ENCODE data around the gene TSPEAR.
"Not testable (repeated sequence)": the region's sequence is repeated elsewhere in the genome, so short reads cannot be mapped to it uniquely, and the experiment has no call there.

TSPEAR gene

DNA sequence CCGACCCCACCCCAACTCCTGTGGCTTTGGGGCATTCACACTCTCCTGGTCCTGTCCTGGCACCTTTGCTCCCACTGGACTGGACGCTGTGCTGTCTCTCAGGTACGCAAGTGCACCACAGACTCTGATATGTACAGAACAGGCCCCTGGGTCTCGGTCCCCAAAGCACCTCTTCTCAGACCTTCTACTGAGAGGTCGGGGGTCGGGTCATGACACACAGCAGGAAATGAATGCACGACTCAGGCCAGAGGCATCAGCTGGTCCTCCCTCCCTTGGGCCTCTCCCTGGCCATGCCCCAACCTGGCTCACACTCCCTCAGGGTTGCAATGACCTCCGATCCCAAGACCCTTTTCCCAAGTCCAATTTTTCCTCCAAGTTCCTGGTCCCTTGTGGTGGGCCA is 16.2 kb downstream of the TSPEAR start:
- TF ChIP-seq, protein P1, sequence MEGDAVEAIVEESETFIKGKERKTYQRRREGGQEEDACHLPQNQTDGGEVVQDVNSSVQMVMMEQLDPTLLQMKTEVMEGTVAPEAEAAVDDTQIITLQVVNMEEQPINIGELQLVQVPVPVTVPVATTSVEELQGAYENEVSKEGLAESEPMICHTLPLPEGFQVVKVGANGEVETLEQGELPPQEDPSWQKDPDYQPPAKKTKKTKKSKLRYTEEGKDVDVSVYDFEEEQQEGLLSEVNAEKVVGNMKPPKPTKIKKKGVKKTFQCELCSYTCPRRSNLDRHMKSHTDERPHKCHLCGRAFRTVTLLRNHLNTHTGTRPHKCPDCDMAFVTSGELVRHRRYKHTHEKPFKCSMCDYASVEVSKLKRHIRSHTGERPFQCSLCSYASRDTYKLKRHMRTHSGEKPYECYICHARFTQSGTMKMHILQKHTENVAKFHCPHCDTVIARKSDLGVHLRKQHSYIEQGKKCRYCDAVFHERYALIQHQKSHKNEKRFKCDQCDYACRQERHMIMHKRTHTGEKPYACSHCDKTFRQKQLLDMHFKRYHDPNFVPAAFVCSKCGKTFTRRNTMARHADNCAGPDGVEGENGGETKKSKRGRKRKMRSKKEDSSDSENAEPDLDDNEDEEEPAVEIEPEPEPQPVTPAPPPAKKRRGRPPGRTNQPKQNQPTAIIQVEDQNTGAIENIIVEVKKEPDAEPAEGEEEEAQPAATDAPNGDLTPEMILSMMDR (IDR thresholded peaks at IDR 0.05; ENCODE audit: low read depth, low read length, missing control alignments): no peak
- H3K4me3 ChIP-seq (replicated peaks; ENCODE audit: low read depth, low read length): no peak overlapping the region
- DNase-seq (ENCODE audit: extremely low read depth, low read depth): no peak

DNA sequence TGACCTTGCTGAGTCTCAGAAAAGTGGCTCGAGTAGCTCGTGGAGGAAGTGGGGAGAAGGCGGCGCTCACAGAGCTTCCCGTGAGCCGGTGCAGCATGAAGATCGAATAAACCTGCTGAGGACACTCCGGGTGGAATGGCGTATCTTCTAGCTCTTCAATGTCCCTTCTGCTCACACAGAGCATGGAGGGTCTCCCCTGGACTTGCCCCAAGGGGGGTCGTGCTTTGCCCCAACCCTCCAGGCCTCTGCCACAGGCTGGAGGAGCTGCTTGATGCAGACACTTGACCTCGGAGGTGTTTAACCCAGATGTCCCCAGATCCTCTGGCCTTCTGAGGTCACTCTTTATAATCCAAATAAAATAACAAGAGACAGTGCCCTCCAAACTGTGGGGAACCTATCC is 16.6 kb downstream of the TSPEAR start:
- H3K4me3 ChIP-seq (replicated peaks; ENCODE audit: low read depth, low read length): no peak overlapping the region
- TF ChIP-seq, protein P1 (IDR thresholded peaks at IDR 0.05; ENCODE audit: low read depth, low read length, missing control alignments): no peak
- DNase-seq (ENCODE audit: extremely low read depth, low read depth): no peak

DNA sequence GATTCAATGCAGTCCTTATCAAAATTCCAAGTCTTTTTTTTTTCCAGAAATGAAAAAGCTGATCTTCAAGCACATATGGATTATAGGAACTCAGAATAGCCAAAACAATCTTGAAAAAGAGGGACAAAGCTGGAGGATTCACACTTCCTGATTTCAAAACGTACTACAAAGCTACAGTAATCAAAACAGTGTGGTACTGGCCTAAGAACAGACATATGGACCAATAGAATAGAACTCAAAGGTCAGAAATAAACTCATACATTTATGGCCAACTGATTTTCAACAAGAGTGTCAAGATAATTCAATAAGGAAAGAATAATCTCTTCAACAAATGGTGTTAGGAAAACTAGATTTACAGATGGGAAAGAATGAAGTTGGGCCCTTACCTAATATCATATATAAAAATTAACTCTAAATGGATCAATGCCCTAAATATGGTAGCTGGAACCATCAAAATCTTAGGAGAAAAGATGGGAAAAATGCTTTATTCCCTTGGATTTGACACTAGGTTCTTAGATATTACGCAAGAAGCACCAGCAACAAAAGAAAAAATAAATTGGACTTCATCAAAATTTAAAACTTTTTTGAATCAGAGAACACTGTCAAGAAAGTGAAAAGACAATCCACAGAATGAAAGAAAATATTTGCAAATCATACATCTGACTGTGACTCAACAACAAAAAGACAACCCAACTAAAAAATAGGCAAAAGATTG is 18.4 kb downstream of the TSPEAR start:
- TF ChIP-seq, protein P1 (IDR thresholded peaks at IDR 0.05; ENCODE audit: low read depth, low read length, missing control alignments): no peak
- DNase-seq (ENCODE audit: extremely low read depth, low read depth): no peak
- no peak overlapping the region for H3K4me3 ChIP-seq (replicated peaks; ENCODE audit: low read depth, low read length)

DNA sequence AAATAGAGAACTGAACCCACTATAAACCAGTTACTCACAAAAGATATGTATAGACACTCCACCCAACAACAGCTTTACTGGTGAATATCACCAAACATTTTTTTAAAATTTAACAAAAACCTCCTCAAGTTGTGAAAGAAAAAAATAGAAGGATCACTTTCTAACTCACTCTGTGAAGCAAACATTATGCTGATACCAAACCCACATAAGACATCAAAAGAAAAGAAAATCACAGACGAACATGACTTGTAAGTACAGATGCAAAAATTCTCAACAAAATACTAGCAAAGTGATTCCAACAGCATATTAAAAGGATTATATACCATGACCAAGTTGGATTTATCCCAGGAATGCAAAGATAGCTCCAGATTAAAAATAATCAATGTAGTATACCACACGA is 19.7 kb downstream of the TSPEAR start:
- H3K4me3 ChIP-seq (replicated peaks; ENCODE audit: low read depth, low read length): no peak overlapping the region
- DNase-seq (ENCODE audit: extremely low read depth, low read depth): no peak
- TF ChIP-seq, protein P1 (IDR thresholded peaks at IDR 0.05; ENCODE audit: low read depth, low read length, missing control alignments): no peak

DNA sequence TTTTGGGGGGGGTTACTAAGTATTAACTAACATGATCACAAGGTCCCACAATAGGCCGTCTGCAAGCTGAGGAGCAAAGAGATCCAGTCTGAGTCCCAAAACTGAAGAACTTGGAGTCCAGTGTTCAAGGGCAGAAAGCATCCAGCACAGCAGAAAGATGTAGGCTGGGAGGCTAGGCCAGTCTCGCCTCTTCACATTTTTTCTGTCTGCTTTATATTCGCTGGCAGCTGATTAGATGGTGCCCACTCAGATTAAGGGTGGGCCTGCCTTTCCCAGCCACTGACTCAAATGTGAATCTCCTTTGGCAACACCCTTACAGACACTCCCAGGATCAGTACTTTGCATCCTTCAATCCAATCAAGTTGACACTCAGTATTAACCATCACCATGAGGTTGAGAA is 21.6 kb downstream of the TSPEAR start:
- not testable (repeated sequence) for H3K4me3 ChIP-seq (replicated peaks; ENCODE audit: low read depth, low read length); DNase-seq (ENCODE audit: extremely low read depth, low read depth)

DNA sequence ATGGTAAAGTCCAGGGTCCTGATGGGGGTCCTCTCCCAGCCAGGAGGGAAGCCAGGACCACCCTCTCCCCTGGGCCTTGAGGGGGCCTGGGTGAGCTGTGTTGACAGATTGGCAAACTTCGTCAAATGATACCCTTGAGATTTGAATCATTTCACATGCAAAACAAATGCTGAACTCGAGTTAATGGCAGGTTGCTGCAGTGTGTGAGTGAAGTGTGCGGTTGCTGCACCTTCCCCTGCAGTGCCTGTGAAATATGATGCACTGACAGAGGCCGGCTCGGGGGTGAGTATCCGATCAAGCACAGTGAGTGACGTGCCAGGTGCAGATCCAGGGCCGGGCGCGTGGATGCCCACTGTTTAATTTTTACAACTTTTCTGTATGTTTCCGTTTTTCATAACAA is 23.7 kb downstream of the TSPEAR start:
- H3K4me3 ChIP-seq (replicated peaks; ENCODE audit: low read depth, low read length): no peak overlapping the region
- no peak for DNase-seq (ENCODE audit: extremely low read depth, low read depth)
- TF ChIP-seq, protein P1 (IDR thresholded peaks at IDR 0.05; ENCODE audit: low read depth, low read length, missing control alignments): no peak

DNA sequence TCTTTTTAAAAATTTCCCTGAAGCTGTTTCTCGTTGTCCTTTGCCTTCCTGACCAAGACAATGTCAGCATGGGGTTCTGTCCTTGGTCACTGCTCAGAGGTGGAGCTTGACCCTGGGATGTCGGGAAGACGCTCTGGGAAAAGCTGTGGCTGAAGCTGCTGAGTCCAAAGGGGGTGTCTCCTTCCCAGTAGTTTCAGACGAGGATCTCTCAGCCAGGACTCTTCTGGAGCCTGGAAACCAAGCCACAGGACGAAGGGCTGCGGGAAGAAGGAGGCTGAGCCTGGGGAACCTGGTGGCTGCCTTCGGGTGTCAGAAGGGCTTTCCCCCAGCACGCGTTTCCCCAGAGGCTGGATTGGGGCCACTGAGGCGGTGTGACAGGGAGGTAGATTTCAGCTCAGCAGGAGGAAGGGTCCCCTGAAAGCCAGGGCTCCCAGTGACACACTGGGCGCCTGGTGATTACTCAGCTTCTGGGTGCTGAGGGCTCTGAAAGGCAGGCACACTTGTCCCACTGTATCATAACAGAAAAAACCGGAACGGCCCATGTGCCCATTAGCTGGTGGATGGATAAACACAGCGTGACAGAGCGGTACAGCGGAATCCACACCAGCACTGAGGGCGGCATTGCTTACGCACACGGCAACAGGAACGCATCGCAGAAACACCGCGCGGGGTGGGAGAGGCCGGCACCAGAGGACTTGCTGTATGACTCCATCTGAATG is 24.4 kb downstream of the TSPEAR start:
- TF ChIP-seq, protein P1 (IDR thresholded peaks at IDR 0.05; ENCODE audit: low read depth, low read length, missing control alignments): no peak

More for the DNA sequence above, 24.4 kb downstream of the TSPEAR start:
- no peak overlapping the region for H3K4me3 ChIP-seq (replicated peaks; ENCODE audit: low read depth, low read length)
- DNase-seq (ENCODE audit: extremely low read depth, low read depth): no peak
